Adipocyte (in vitro differentiated cells): ENCODE results near the gene GAGE10.

Source experiments
- DNase-seq: peaks from one replicate; pipeline ENCODE4 v3.0.0-alpha.2; 2015; ENCODE audit warnings: low read depth
- H3K27me3 ChIP-seq: replicated peaks from 2 replicates; pipeline ENCODE4 v1.7.0; 2013; ENCODE audit warnings: mild to moderate bottlenecking, low read length, moderate library complexity; ENCODE audit not compliant: control insufficient read depth, insufficient read depth
- H3K36me3 ChIP-seq: 2 replicates; pipeline ENCODE4 v1.7.0; 2013; ENCODE audit warnings: low read length, mild to moderate bottlenecking, moderate library complexity; ENCODE audit not compliant: control insufficient read depth, insufficient read depth, severe bottlenecking
- H3K4me1 ChIP-seq: 2 replicates; pipeline ENCODE4 v1.7.0; 2013; ENCODE audit warnings: mild to moderate bottlenecking, low read length, moderate library complexity; ENCODE audit not compliant: control insufficient read depth, insufficient read depth
- H3K4me3 ChIP-seq: 2 replicates; pipeline ENCODE4 v1.7.0; 2013; ENCODE audit warnings: mild to moderate bottlenecking, low read length, moderate library complexity
- H3K9ac ChIP-seq: 2 replicates; pipeline ENCODE4 v1.7.0; 2013; ENCODE audit warnings: mild to moderate bottlenecking, low read length, moderate library complexity
- H3K9me3 ChIP-seq: 2 replicates; pipeline ENCODE4 v1.7.0; 2013; ENCODE audit warnings: mild to moderate bottlenecking, low read length, moderate library complexity; ENCODE audit not compliant: control insufficient read depth

Gene GAGE10, protein sequence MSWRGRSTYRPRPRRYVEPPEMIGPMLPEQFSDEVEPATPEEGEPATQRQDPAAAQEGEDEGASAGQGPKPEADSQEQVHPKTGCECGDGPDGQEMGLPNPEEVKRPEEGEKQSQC

GRCh38 chrX:49303346-49303745, at the start of gene GAGE10:
Gene GAGE10 (plus strand): TSS chrX:49303646. CDS start chrX:49304860, 1,214 bp downstream.
- no peak within 1 kb of the TSS for H3K4me3 ChIP-seq
- no peaks in the 10 kb centered on the region for H3K4me1 ChIP-seq
- H3K27me3 ChIP-seq = peaks cover 37% of the 10 kb centered on the region
- no peaks in the 10 kb centered on the region for H3K9me3 ChIP-seq
- no peaks in the 10 kb centered on the region for H3K36me3 ChIP-seq
- no peak for DNase-seq
- H3K9ac ChIP-seq = no peak within 1 kb of the TSS

- DNase-seq = no peak
- no peaks in the 10 kb centered on the region for H3K9me3 ChIP-seq
- H3K36me3 ChIP-seq = no peaks in the 10 kb centered on the region
- no peak overlapping the region for H3K4me3 ChIP-seq
- H3K9ac ChIP-seq = no peak overlapping the region
- H3K27me3 ChIP-seq = peaks cover 14% of the 10 kb centered on the region
- no peaks in the 10 kb centered on the region for H3K4me1 ChIP-seq
Measured at GRCh38 chrX:49254639-49255038, 48.8 kb upstream of the GAGE10 start.

- Histone ChIP-seq H3K4me1 (no peaks in the 10 kb centered on the region), H3K4me3 (no peak overlapping the region), H3K9ac (no peak overlapping the region), H3K27me3 (peaks cover 17% of the 10 kb centered on the region), H3K36me3 (no peaks in the 10 kb centered on the region), H3K9me3 (peaks cover 2% of the 10 kb centered on the region)
- DNase-seq = no peak
Measured at GRCh38 chrX:49256268-49256995, 47.0 kb upstream of the GAGE10 start.

DNA sequence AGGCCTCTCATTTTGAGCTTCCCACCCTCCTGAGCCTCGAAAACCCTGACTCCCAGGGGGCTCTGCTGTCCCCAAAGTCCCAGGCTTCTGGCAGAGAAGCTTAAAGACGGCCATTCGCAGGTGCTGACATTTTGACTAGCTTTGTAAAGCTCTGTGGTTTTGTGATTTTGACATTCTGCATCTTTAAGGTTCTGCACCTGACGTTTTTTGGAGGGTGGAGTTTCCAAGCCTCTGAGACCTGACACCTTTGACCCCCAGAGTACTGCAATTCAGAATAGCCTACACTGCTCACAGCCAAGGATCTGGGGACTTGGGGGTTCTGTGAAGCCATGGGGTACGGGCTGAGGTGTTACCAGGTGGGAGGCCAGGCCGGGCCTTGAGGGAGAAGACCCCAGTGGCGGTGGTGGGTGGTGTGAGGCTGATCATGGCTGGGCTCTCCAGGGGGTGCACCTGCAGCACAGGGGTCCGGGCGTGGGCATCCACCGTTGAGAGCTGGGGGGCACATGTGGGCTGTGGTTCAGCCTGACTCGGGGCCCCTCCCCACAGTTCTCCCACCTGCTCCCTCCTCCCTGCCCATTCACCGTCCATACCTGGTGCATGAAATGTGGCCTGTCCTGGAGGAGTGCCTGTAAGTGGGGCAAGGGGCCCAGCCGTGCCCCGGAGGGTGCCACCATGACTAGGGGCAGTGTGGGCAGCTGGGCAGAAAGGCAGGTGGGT, 46.2 kb upstream of the GAGE10 start:
- H3K9ac ChIP-seq = no peak overlapping the region
- DNase-seq = no peak

DNA sequence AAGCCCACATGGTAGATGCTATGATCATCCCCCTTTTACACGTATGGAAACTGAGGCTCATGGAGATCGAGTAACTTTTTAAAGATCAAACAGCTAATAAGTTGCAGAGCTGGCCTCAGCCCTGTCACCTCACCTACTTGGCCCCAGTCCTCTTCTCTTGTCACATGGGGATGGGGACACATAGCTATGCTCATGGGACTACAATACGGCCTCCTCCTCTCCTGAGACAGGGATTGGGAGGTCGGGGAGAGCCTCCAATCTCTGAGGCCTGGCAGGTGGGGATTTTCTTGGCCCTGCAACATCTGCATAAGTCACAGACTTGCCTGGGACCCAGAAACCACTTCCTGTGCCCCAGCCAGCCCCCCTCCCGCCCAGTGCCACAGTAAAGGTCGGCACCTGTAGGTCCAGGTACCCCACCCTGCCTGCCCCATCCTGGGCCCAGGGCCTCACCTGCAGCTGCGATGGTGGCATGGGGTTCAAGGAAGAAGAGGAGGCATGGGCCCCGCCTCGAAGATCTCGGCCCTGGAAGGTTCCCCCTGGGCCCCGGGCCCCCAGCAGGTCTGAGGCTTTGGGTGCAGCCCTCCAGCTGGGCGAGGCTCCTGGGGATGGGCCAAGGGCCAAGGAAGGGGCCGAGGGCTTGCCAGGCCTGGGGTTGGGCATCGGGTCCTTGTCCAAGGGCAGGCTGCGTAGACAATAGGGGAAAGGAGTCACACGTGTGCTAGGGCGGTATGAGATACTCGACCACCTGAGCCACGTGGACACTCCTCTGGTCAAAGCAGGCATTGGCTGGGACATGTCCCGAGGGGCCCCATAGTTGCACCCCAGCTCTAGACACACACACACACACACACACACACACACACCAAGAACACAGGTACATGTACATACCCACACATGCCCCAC, 45.3 kb upstream of the GAGE10 start:
- Histone ChIP-seq H3K36me3 (no peaks in the 10 kb centered on the region), H3K9me3 (peaks cover 2% of the 10 kb centered on the region), H3K27me3 (peaks cover 22% of the 10 kb centered on the region), H3K4me3 (no peak overlapping the region), H3K4me1 (no peaks in the 10 kb centered on the region), H3K9ac (no peak overlapping the region)
- no peak for DNase-seq

More for the DNA sequence above, 46.2 kb upstream of the GAGE10 start:
- Histone ChIP-seq H3K9me3 (peaks cover 2% of the 10 kb centered on the region), H3K4me3 (no peak overlapping the region), H3K36me3 (no peaks in the 10 kb centered on the region), H3K27me3 (peaks cover 17% of the 10 kb centered on the region), H3K4me1 (no peaks in the 10 kb centered on the region)

GRCh38 chrX:49258749-49259124, 44.7 kb upstream of the GAGE10 start:
- no peak overlapping the region for H3K4me3 ChIP-seq
- H3K4me1 ChIP-seq = no peaks in the 10 kb centered on the region
- DNase-seq = no peak
- peaks cover 22% of the 10 kb centered on the region for H3K27me3 ChIP-seq
- no peak overlapping the region for H3K9ac ChIP-seq
- H3K36me3 ChIP-seq = no peaks in the 10 kb centered on the region
- H3K9me3 ChIP-seq = peaks cover 2% of the 10 kb centered on the region

DNA sequence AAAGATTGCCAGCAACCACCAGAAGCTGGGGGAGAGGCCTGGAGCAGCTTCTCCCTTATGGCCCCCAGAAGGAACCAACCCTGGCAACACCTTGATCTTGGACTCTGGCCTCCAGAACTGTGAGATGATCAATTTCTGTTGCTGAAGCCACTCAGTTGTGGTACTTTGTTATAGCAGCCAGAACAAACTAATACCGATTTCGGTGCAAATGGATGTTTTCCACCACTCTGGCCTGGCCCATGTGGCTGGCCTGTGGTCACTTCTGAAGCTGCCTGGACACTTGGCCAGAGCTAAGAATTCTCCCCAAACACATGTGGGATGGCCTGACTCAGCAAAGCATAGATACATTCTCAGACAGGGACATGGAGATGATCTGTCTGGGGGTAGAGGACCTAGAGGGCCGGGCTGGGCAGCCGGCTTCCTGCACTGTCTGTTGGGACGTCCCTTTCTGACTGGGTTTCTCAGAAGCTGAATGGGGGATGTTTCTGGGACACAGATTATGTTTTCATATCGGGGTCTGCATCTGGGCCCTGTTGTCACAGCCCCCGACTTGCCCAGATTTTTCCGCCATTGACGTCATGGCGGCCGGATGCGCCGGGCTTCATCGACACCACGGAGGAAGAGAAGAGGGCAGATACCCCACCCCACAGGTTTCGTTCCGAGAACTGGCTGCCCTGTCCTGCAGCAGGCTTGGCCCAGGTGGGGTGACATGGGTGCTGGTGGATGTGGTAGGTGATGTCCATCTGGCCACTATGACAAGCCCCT, 43.0 kb upstream of the GAGE10 start:
- Histone ChIP-seq H3K9me3 (peaks cover 2% of the 10 kb centered on the region), H3K4me1 (no peaks in the 10 kb centered on the region), H3K27me3 (peaks cover 29% of the 10 kb centered on the region), H3K36me3 (no peaks in the 10 kb centered on the region), H3K9ac (no peak overlapping the region), H3K4me3 (no peak overlapping the region)
- DNase-seq = no peak

DNA sequence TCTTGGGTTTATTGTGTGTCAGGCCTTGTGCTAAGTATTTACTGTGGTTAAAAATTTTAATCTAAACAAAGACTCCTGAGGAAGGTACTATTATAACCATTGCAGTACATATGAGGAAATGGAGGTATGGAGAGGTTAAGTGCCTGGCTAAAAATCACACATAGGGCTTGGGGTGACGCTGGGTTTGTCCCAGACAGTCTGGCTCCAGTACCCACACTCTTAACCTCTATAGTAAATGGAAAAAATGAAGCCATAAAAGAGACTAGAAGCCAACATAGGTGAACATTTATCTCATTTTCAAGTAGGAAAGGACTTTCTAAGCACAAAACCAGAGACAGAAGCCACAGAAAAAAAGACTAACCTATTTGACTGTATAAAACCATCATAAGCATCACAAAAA, 40.8 kb upstream of the GAGE10 start:
- no peak for DNase-seq
- Histone ChIP-seq H3K9me3 (peaks cover 2% of the 10 kb centered on the region), H3K9ac (no peak overlapping the region)

DNA sequence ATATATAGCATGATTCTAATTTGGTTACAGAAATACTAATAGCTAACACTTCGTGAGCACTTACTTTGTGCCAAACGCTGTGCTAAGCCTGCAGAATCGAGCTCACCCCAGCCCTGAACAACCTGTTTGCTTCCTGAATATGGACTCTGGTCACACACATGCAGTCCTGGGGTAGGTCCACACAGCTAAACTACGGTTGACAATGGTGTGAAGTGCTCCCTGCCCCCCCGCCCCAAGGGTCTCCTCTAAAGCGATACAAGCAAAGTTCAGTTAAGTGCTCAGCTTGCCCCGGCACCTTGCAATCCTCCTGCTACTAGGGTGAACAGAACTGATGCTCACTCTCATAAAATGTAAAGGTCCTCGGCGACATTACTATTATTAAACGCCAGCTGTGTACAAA, 39.8 kb upstream of the GAGE10 start:
- H3K27me3 ChIP-seq = peaks cover 25% of the 10 kb centered on the region
- DNase-seq = no peak

More for the DNA sequence above, 40.8 kb upstream of the GAGE10 start:
- Histone ChIP-seq H3K36me3 (no peaks in the 10 kb centered on the region), H3K27me3 (peaks cover 29% of the 10 kb centered on the region), H3K4me1 (no peaks in the 10 kb centered on the region), H3K4me3 (no peak overlapping the region)

DNA sequence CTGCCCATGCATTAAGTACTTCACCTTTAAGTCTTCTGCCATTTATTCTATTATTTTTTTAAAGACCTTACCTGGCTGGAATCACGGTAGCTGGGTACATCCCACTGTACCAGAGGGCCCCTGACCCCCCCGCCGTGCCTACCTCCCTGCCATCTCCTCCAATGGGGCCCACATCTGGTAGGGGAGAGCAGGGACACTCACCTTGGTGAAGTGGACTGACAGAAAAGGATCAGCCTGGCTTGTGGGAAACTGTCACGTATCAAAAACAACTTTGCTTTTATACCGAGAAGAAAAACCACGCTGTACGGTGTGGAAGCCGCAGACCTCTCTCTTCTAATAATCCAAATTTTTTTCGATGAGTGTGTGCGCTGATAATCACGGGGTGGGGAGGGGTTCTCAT, 39.0 kb upstream of the GAGE10 start, which contains the start of gene FOXP3:
Gene FOXP3, minus strand, starts transcription at position 251 of the 400 bp plus-strand sequence. CDS start 6,205 bp downstream, outside the sequence.
- Histone ChIP-seq H3K9ac (no peak within 1 kb of the TSS), H3K4me3 (no peak within 1 kb of the TSS), H3K27me3 (peaks cover 17% of the 10 kb centered on the region), H3K4me1 (no peaks in the 10 kb centered on the region), H3K36me3 (no peaks in the 10 kb centered on the region), H3K9me3 (peaks cover 2% of the 10 kb centered on the region)
- DNase-seq = no peak

More for the DNA sequence above, 39.8 kb upstream of the GAGE10 start:
- Histone ChIP-seq H3K9me3 (peaks cover 2% of the 10 kb centered on the region), H3K4me3 (no peak overlapping the region), H3K36me3 (no peaks in the 10 kb centered on the region), H3K9ac (no peak overlapping the region), H3K4me1 (no peaks in the 10 kb centered on the region)
